ENCODE results near the gene TCF23.
A peak's percentile ranks its signal among the peaks of the same experiment; 100 is the strongest.

TCF23 gene

DNA sequence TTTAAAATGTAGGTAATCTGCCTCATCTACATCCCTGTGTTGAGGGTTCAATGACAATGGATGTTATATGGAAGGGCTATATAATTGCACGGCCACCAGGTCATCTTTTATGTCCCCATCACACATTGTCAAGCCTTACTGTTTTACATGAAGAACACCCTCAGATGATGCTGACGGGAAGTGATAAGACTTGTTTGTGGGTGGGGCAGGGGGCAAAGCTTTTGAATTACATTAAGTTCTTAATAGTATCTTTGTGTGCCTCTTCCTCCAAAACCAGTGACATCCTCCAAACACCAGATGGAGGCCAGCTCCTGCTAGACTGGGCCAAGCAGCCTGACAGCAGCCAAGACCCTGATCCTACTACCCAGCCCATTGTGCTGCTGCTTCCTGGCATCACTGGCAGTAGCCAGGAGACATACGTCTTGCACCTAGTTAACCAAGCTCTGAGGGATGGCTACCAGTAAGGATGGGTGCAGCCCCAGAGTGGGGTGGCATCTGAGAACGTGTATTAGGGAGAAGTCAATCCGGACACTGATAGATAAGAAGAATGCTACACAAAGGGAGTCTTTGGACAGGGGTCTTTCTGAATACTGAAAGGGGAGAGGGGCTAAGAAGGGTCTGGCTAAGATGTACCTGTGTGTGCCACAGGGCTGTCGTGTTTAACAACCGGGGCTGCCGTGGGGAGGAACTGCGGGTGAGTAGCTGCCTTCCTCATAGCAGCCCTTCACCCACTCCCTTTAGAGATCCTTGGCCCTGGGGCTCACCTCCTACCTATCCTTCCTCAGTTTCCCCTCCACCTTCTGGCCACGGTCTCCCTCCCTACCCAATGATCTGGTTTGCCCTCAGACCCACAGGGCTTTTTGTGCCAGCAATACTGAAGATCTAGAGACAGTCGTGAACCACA is 19.9 kb upstream of the TCF23 start:
- DNase-seq: no peak

DNA sequence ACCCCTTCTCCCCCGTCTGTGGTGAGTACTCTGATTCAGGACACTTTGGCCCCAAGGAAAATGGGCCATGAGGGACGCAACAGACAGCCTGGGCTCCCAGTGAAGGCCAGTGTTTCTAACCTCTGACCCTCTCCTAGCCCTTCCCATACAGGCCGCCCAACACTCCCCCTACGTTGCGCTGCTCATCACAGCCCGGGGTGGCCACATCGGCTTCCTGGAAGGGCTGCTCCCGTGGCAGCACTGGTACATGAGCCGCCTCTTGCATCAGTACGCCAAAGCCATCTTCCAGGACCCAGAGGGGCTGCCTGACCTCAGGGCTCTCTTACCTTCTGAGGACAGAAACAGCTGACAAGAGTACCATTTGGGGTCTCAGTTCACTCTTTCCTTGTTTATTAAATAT is 18.4 kb upstream of the TCF23 start:
- no peak for DNase-seq

DNA sequence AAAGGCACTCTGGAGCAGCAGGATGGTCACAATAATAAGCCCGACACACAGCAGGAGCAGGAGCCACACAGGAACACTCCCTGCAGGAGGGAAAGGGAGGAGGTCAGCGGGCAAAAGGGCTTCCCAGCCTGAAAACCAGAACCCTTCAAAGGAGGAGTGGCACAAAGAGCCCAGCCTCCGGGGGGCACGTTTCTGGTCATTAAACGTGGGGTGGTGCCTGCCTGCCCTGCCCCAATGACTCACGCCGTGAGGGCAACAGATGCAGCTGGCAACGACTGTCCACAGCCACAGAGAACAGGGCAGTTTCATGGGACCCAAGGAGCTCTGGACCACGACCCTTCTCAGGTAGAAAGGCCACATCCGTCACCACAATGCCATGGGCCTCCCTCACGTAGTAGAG is 17.4 kb upstream of the TCF23 start:
- no peak for DNase-seq

DNA sequence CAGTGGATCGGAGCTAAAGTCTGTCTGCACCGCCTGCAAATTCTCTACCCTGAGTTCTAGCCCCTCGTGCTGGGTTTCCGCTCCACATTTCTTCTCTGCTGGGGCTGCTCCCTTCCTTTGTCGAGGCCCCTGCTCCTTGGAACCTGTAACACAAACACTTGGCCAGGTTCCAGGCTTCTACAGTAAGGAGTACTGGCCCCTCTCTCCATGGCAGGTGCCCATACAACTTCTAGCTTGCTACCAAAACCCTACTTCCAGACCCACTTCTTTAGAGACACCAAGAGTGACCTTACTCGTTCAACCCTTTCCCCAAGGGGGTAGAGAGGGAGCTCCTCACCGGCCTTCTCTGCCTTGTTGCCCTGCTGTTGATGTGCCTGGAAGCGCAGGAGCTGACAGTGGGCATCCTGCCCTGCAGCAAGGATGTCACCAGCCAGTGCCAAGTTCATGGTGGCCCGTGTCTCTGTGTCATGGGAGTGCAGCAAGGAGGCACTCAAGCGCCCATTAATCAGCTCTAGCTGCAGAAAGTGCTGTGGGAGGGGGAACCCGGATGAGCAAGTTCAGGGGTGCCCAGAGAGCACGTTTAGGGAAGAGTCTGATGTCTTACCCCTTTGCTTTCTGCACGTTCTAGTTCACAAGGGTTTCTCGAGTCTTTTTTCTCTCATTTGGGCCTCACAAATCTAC is 15.5 kb upstream of the TCF23 start:
- no peak for DNase-seq

DNA sequence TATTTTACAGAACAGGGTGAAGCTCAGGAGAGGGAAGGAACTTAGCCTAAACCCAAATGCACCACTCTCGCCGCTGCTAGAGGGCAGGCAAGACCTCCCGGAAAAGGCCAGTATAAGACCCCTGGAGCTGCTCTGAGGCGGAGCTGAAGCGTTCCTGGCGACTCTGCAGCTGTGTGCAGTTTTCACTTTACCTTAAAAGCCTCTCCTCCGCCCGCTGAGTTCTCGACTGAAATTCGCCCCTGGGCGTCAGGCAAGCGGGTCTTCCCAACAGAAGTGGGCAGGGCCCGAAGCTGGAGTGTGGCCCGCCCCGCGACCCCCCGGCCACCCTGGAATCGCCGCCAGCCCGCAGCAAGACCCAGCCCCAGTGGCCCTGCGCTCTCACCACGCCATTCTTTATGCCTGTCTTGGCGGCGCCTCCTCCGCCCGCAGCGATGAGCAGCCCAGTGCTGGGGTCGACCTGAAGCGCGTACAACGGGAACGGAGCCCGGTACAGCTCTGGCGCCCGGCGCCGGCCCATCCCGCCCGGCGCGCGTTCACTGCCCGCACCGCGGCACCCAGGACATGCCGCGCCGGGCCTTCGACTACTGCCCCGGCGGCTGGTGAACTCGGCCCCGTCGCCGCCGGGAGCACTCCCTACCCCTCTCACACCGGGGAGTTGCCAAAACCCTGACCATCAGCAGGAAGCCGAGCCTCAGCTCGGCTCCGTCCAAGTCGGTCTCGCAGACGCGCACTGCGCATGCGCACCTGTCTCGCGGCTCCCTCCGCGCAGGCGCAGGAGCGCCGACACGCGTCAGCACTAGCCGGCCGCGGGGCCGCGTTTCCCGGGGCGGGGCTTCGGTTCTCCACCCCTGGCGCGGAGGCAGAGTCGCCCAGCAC is 14.7 kb upstream of the TCF23 start, which contains the start of gene PREB:
Gene PREB (minus strand): TSS at position 732 of the 876 bp plus-strand sequence. CDS start 215 bp downstream, at position 517.
- DNase-seq: peak; percentile 97 to 98

DNA sequence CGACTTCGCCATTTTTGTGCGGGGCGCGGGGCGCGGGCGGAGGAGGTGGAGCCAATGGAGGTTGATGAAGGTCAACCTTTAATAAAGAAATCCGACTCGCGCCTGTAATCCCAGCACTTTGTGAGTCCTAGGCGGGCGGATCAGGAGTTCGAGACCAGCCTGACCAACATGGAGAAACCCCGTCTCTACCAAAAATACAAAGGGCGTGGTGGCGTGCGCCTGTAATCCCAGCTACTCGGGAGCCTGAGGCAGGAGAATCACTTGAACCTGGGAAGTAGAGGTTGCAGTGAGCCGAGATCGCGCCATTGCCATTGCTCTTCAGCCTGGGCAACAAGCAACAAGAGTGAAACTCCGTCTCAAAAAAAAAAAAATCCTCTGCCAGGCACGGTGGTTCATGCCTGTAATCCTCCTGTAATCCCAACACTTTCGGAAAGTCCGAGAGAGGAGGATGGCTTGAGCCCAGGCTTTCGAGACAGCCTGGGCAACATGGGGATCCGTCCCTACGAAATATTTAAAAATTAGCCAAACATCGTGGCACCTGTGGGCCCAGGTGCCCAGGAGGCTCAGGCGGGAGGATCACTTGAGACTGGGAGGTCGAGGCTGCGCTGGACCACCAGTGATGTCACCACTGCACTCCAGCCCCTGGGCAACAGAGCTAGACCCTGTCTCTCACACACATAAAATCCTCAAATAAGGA is 13.9 kb upstream of the TCF23 start:
- DNase-seq: no peak

DNA sequence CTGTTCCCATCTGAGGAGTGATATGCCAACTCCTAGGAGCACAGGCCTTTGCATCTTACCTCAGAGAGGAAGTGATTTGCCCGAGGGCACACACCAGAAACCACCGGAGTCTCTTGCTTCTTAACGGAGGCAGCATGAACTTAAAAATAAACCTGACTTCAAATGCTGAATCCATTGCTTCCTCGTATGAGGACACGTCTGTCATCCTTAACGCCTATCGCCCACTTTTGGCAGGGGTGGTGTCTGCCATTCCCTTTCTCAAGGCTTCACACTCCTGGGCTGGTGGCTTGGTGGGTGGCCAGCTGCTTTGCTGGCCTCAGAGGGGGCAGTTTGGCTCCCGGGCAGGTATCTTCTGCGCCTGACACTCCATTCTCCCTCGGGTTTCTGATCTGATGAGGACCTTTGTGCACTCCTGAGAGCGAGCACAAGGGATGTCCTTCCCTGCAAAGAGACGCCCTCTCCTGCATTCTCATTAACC is 13.3 kb upstream of the TCF23 start:
- DNase-seq: no peak

DNA sequence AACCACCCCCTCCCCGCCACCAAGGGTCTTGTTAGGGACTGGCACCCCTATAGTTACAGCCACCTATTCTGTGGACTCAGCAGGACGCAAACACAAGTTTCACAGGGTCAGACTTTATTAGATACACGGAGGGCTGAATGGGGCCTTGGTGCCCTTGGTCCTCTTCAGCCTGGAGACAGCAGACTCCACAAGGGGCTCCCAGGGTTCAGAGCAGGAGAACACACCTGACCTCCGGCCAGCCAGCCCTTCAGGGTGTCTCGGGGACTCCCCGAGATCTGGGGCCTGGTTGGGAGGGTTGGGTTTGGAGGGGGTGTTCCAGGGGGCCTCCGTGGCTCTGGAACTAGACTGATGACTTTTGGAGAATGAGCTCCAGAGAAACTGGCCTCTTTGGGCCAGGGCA is 12.1 kb upstream of the TCF23 start:
- no peak for DNase-seq

DNA sequence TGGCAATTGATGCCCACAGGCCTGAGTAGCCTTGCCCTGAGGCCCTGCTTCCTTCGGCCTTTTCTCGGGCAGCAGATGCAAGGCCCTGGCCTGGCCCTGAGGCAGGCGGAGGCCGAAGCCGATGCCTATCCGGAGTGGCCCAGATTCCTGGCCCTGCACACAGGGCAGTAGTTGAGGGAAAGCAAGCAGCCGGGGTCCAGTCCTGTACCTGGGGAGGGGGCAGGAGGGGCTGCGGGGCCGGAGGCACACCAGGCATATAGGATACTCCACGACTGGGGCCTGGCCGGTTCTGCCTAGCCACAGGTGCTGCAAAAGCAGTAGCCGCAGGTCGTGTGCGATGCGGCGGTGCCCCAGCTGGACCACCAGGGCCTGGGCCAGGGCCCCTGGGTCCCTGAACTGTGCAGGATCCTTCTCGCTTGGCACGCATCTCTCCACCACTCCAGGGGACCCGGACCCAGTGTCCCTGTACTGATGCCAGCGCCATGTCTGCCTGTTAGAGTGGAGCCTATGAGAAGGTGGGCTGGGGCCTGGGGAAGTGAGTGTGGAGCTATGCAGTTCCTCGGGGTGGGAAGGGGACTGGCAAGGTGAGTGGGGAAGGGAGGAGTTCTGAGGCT is 11.4 kb upstream of the TCF23 start:
- DNase-seq: no peak

DNA sequence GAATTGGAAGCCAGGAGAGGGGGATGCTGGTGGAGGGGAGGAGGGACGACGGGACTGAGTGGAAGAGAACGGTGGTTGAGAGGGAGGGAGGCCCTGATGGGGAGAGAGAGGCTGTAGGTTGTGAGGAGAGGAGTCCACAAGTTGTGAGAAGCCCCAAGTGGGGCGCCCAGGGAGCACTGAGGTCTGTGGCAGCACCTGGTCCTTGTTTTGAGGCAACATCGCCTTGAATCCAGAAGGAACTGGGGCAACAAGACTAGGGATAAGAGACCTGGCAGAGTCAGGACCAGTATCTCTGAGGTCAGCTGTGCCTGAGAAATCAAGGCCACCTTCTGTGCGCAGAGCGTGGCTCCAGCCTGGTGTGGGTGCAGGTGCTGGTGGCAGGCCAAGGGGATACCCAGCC is 10.7 kb upstream of the TCF23 start:
- no peak for DNase-seq

DNA sequence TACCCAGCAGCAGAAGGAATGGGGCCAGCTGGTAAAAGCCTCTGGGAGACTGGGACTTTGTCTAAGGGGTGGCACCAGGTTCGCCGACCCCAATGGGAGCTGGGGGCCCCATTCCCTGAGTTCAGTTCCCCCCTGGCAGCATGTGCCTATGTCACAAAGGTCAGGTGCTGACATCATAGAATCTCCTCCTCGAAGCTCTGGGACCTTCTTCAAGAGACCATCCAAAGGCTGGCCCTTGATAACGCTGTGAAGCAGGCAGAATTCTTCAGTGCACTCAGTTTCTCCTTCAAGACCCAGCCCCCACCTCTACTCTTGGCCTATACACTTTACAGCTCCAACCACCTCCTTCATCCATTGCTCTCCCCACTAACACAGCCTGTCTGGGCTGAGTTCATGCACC is 9.5 kb upstream of the TCF23 start, which contains the start of gene PRR30:
Gene PRR30 (minus strand): TSS at position 101 of the 400 bp plus-strand sequence. CDS start 1,081 bp downstream, outside the sequence.
- no peak for DNase-seq

DNA sequence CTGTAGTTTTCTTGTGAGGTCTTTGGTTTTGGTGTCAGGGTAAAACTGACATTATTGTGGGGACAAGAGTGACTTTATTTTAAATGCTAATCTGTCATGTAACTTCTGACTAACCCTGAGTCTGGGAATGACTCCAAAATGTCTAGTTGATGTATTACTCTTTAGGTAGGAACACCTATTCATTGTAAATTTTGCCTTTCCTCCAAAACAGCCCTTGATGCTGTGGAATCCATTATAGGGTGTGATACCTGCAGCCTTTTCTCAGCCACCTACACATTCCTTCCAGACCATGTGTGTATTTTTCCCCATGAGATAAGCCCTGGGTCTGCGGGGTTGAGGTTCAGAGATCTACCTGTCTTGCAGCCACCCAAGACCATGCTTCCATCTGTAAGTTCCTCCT is 5.5 kb upstream of the TCF23 start:
- DNase-seq: no peak

DNA sequence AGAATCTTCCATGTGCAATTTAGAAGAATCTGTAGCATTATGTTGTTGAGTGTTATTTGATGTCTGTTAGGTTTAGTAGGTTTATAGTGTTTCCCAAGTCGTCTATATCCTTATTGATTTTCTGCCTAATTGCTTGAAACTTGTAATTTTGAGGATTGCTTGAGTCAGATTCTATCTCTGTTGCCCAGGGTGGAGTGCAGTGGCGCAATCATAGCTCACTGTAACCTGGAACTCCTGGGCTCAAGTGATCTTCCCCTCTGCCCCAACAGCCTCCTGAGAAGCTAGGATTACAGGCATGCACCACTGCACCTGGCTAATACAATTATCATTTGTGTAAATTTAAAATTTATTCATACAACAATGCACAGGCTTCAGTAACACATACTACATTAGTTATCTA is 3.1 kb upstream of the TCF23 start:
- no peak for DNase-seq

DNA sequence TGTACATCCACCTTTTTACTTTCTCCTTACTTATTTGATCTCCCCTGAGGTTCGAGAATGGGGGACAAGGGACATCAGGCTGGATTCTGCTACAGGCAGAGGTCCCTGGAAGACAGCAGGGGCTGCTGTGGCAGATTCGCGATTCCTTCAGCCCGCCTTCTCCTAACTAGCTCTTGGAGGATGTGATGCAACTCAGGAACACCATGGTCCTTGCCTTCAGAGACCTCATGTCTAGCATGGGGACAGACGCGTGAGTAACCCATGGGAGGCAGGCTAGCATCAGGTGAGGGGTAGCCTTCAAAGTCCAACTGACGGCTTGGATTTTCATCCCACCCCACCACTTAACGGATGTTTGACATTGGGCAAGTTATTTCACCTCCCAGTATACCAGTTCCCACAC is 869 bp upstream of the TCF23 start:
- DNase-seq: no peak

DNA sequence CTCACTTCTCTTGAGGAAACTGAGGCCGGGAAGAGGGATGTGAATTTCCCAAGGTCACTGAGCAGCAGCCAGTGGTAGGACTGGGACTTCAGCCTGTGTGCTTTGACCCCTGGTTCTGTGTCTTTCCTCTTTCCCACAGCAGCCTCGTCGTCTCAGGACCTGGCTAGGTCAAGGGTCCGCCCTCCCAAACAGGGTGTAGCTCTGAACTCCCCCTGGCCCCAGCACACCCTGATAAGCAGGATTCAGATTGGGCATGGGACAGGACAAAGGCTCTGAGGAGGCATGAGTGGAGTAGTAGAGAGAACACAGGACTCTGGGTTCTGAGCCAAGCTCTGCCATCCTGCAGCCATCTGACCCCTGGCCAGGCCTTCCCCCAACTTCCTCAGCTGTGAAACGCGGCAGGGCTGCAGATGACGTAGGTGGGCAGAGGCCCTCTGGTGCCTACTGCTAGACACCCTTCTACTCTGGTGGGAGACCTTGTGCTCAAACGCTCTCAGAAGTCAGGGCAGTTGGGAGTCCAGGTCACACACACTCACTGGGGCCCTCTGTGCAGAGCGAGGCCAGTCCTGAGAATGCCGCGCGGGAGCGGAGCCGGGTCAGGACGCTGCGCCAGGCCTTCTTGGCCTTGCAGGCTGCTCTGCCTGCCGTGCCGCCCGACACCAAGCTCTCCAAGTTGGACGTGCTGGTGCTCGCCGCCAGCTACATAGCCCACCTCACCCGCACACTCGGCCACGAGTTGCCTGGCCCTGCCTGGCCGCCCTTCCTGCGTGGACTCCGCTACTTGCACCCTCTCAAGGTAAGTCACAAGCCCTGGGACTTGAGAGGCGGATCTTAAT is 984 bp downstream of the TCF23 start:
- DNase-seq: no peak

DNA sequence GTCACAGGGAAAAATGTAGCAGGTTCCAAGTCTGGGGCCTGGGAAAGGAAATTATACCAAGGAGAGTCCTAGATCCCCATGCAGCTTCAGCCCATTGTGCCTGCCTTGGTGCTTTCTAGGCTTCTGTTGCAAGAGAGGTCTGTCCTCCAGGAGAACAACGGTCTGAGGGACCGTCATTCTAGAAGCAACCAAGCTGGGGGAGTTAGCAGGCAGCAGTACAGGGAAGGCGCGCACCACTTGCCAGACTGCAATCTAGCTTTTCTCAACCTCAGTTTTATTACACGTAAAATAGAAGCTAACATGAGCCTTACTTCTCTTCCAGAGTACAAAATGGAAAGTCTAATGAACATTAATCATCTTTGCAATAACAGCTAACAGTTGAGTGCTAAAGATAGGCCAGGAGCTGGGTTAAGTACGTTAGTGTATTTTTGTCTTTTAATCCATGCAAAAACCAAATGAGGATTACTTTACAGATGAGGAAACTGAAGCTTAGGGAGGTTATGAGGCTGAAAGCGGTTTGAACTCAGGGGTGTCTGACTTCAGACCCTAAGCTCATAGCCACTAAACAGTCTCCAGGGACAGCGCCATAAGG is 1.9 kb downstream of the TCF23 start:
- DNase-seq: no peak

DNA sequence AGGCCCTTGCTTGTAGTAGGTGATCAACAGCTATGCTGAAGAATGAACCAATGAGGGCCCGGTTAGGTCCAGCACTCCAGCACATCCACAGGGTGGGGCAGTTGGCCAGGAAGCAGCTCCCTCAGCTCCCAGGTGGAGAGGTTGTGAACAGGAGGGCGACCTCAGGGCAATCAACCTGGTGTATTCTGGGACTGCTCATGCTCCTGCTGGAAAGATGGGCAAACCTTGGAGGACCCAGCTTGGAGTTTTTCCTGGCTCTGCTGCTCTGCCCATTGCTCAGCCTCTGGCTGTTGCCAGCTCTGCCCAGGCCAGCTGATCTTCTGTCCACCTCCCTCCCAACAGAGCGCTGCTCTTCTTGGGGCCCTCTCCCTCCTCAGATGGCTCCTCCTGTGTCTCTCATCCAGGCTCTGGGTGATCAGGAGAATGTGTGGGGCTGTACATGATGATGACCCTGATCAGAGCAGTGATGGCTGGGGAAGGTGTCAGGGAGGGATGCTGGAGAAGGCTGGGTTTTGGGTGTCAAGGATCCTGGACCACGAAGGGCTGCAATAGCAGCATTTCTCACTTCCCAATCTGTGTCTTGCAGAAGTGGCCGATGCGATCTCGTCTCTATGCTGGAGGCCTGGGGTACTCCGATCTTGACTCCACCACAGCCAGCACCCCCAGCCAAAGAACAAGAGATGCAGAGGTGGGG is 3.4 kb downstream of the TCF23 start:
- no peak for DNase-seq

DNA sequence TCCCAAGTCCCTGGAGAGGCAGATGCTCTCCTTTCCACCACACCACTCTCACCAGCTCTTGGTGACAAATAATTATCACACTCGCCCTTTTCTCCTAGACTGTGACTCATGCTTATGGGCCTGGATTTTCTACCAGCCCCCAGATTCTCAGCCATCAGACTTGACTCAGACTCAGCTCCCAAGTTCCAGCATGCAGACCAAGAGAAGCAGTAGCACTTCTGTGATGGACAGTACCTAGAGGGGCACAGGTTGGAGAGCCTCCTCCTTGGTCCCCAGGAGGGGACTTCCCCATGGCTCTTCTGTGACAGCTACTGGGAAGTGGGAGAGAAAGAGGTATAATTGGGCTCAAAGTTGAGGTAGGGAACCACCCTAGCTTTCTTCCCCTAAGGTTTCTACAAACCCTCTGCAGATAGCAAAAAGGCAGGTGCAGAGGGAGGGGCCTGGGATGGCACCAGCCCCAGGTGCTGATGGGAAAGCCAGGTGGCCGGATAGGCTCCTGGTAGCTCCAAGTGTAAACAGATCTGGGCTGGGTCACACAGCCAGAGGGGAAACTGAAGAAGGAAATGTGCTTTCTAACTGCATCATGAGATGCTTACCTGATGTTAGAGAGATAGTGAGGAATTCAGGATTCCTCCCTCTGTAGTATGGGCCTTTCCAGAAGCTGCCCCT is 4.1 kb downstream of the TCF23 start:
- DNase-seq: no peak

DNA sequence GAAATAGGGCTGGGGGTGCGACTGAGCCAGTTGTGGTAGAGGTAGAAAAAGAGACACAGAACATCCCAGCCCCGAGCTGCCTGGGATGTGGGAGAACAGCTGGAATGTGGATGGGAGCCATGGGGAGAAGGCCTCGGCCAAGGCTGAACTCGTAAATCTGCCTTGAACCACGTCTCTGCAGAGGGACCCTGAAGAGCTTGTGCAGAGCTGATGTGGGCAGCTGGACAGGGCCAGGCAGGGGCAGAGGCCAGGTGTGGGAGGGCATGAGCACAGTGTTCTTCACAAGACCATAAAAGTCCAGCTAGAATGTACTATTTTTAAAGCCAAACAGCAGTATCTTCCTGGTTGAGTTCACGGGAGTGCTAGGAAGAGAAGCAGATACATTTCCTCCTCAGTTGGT is 5.7 kb downstream of the TCF23 start:
- no peak for DNase-seq

Measured in CD4-positive, alpha-beta T cell treated with Interleukin-4 for 1 hour (primary cell).